ENCODE data around the gene CCL18. TPM values are rescaled to one million over a fixed set of nuclear protein-coding genes. Genes with fewer than 3 reads are reported as not detected.
"Not testable (repeated sequence)": the region's sequence is repeated elsewhere in the genome, so short reads cannot be mapped to it uniquely, and the experiment has no call there.

The CCL18 gene
- total RNA-seq, 8 experiments from 2014 or later, result 0.29 to 0.73 (median 0.59) TPM; not detected in 4

DNA sequence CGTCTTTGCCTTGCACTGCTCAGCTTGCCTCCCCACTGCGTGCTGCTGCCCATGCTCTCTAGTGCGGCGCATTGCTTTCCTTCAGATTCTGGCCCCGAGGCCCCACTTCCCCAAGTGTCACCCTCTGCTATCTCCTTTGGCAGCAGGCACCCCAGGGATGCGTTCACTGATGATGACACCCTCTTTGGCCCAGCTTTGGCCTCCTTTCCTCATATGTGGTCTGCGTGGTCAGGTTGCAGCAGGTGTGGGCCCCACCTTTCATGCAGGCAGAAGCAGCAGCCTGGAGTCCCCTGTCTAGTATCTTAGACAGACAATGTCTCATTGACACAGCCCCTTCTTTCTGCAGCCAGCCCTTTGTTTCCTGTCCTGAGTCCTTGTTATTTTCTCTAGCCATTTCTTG, 30.7 kb downstream of the CCL18 start:
- no peak overlapping the region for H3K4me3 ChIP-seq
- no peak for ATAC-seq (replicated peaks in 6 of 8)
- WGBS, 10 experiments, result 100% methylated on average over 1 to 2 of the region's 7 CpGs; no CpG with 5 or more reads in 8 of the 10 experiments
- H3K27ac ChIP-seq, result no peak overlapping the region
- H3K4me1 ChIP-seq (replicated peaks in 1 of 2), result no peaks in the 10 kb centered on the region
- in situ Hi-C loops (cut with MboI; ENCODE audit: low pct_unique_long_range_greater_than_20kb in 2 of 9, low sequenced_read_pairs in 9 of 9, unreplicated experiment in 9 of 9), result no loop called here

DNA sequence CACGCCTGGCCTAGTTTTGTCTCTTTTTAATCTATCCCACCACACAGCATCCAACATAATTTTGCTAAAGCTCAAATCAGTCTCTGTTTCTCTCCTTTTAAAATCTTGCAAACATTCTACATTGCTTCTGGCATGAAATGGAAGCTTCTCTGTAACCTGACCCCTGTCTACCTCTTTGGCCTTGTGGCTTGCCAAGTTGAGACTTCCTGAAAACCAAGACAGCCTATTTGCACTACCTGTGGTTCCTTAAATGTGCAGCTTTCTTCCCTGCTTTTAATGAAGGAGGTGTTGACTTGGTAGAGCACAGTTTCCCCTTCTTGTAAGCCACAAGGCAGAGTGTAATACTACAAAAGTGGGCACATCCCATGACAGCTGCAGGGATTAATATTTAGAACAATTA, 31.9 kb downstream of the CCL18 start:
- H3K4me3 ChIP-seq, result no peak overlapping the region
- no peak overlapping the region for H3K27ac ChIP-seq
- WGBS, 10 experiments, result 0 to 80% (median 46%) methylated on average over 1 of the region's 1 CpG; no CpG with 5 or more reads in 4 of the 10 experiments
- ATAC-seq (replicated peaks in 6 of 8), result no peak
- H3K4me1 ChIP-seq (replicated peaks in 1 of 2), result no peaks in the 10 kb centered on the region
- in situ Hi-C loops (cut with MboI; ENCODE audit: low pct_unique_long_range_greater_than_20kb in 2 of 9, low sequenced_read_pairs in 9 of 9, unreplicated experiment in 9 of 9), result no loop called here

DNA sequence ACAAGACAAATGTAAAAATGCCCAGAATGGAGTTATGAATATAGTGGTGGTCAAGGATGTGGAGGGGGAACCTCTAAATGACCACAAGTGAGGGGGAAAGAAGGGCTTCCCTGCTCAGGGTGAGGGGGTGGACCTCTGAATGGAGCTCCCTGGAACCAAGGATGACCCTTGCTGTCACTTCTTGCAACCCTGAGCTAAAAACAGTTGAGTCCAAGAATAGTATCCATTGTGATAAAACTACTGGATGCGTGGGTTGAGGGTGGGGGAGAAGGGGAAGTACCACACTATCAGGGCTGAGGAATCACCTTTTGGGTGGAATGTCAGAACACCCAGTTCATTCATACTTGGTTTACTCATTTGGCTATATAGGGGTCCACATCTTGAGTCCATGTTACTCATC, 34.9 kb downstream of the CCL18 start:
- H3K4me1 ChIP-seq (replicated peaks in 1 of 2); ATAC-seq (replicated peaks in 6 of 8); H3K27ac ChIP-seq; in situ Hi-C loops (cut with MboI; ENCODE audit: low pct_unique_long_range_greater_than_20kb in 2 of 9, low sequenced_read_pairs in 9 of 9, unreplicated experiment in 9 of 9); H3K4me3 ChIP-seq: not testable (repeated sequence)
- WGBS, 10 experiments, result no CpG with 5 or more reads among the region's 1 CpG

DNA sequence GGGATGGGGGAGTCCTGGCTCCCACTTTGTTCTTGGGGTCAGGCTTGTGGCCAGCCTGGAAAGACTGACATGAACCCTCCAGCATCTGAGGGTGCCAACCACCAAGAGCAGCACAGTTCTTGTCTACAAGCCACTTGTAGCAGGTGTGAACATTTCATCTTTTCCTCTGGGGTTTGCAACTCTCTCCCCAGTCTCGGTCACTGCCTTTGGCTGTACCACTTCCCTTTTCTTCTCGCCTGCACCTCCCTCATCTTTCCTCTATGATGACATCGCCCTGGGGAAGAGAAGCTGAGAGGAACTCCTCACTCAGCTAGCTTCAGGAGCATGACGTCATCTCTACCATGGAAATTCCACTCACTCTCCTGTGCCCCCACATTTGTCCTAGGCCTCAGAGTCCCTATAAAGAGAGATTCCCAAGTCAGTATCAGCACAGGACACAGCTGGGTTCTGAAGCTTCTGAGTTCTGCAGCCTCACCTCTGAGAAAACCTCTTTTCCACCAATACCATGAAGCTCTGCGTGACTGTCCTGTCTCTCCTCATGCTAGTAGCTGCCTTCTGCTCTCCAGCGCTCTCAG, 39.4 kb downstream of the CCL18 start, which contains the start of gene CCL4:
Gene CCL4 (plus strand): TSS at position 427 of the 575 bp plus-strand sequence. CDS start 79 bp downstream, at position 506.
- ATAC-seq (replicated peaks in 6 of 8), result peak in 5 of 8 experiments; percentile 29 to 87 (median 59)
- in situ Hi-C loops (cut with MboI; ENCODE audit: low pct_unique_long_range_greater_than_20kb in 2 of 9, low sequenced_read_pairs in 9 of 9, unreplicated experiment in 9 of 9); H3K27ac ChIP-seq; H3K4me3 ChIP-seq; H3K4me1 ChIP-seq (replicated peaks in 1 of 2): not testable (repeated sequence)
- 59 to 80% (median 73%) methylated on average over 1 to 5 of the region's 6 CpGs; no CpG with 5 or more reads in 7 of the 10 experiments for WGBS, 10 experiments

DNA sequence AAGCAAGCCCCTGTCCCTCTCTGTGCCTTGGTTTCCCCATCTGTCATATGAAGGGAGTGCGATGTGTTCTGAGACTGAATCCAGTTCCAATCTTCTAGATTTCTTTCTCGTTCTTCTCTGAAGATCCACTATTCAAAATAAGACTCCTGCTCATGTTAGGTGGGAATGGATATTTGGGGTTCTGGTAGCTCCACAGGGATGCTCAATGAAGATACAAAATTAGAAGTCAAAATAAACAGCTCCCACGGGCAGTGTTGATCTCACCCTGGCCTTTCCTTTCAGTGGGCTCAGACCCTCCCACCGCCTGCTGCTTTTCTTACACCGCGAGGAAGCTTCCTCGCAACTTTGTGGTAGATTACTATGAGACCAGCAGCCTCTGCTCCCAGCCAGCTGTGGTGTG, 40.2 kb downstream of the CCL18 start:
- ATAC-seq (replicated peaks in 6 of 8); H3K27ac ChIP-seq; H3K4me1 ChIP-seq (replicated peaks in 1 of 2); H3K4me3 ChIP-seq; in situ Hi-C loops (cut with MboI; ENCODE audit: low pct_unique_long_range_greater_than_20kb in 2 of 9, low sequenced_read_pairs in 9 of 9, unreplicated experiment in 9 of 9): not testable (repeated sequence)
- no CpG with 5 or more reads among the region's 7 CpGs for WGBS, 10 experiments

DNA sequence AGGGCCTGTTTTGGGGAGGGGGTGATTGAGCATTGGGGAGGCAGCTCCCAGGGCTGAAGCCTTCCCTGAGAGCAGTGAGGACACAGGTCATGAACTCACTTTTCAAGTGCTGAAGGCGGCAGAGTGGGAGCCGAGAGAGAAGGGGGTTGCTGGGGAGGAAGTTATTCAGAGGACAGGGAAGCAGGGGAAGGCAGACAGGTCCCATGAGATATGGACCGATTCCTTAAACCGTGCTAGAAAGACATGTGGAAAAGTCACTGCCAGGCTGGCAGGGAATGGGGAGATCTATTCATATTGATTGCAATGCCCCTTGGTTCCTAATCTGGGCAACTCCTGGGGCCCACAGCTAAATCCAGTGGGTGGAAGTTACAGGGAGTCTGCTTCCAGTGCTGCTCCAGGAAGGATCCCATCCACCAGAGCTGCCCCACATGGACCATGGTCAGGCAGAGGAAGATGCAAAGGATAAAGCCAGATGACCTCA, 40.7 kb downstream of the CCL18 start:
- Histone ChIP-seq H3K4me3 (no peak overlapping the region), H3K27ac (no peak overlapping the region), H3K4me1 (replicated peaks in 1 of 2) (no peaks in the 10 kb centered on the region)
- ATAC-seq (replicated peaks in 6 of 8), result no peak
- in situ Hi-C loops (cut with MboI; ENCODE audit: low pct_unique_long_range_greater_than_20kb in 2 of 9, low sequenced_read_pairs in 9 of 9, unreplicated experiment in 9 of 9), result no loop called here
- 0 to 90% (median 81%) methylated on average over 2 to 4 of the region's 4 CpGs; no CpG with 5 or more reads in 7 of the 10 experiments for WGBS, 10 experiments

DNA sequence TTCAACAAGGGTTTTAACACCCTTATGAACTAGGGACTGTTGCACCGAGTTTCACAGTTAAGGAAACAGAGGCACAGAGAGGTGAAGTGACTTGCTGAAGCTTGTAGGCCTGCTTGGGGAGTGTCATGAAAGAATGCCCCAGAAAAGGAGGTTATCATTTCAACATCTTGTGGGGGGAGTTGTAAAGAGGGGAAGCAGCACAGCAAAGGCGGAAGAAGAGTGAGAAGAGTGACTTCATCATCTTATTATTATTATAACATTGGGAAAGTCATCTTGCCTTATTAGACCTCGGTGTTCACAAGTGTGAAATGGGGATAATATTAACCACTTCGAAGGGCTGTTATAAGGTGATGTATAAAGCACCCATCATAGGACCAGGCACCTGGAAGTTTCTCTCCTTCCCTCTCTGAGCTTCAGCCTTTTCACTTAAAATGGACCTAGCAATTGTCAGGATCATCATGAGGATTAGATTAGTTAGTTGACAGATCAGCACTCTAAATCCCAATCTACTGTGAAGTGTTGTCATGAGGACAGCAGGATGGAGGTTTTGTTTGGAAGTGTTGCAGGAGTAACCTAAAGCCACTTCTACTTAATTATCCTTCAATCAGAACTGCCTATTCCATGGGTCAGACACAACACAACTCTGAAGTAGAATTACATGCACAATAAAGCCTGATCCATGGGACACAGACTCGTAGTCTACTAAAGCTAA, 41.9 kb downstream of the CCL18 start:
- no peak for ATAC-seq (replicated peaks in 6 of 8)
- Histone ChIP-seq H3K27ac (no peak overlapping the region), H3K4me3 (no peak overlapping the region), H3K4me1 (replicated peaks in 1 of 2) (peaks cover 0 to under 1% of the 10 kb centered on the region in 2 donors)
- 10 to 100% (median 71%) methylated on average over 1 to 4 of the region's 5 CpGs; no CpG with 5 or more reads in 1 of the 10 experiments for WGBS, 10 experiments
- in situ Hi-C loops (cut with MboI; ENCODE audit: low pct_unique_long_range_greater_than_20kb in 2 of 9, low sequenced_read_pairs in 9 of 9, unreplicated experiment in 9 of 9), result no loop called here

DNA sequence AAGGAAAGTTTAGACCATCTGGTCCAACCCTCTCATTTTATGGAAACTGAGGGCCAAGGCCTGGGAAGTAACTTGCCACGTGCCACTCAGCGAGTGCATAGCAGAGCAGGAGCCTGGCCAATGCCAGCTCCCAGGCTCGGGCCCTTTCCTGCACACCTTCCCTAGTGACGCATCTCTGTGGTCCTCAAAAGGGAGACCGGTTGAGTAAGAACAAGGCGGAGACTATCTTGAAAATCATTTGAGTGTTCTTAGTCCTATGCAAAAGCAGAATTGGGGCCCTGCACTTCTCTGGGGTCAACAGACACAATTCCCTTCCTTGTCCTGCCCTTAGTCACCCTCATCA, 42.4 kb downstream of the CCL18 start:
- in situ Hi-C loops (cut with MboI; ENCODE audit: low pct_unique_long_range_greater_than_20kb in 2 of 9, low sequenced_read_pairs in 9 of 9, unreplicated experiment in 9 of 9), result no loop called here
- H3K4me1 ChIP-seq (replicated peaks in 1 of 2), result peaks cover 0 to 6% of the 10 kb centered on the region in 2 donors
- H3K27ac ChIP-seq, result no peak overlapping the region
- 0 to 100% (median 83%) methylated on average over 1 to 6 of the region's 6 CpGs; no CpG with 5 or more reads in 5 of the 10 experiments for WGBS, 10 experiments
- ATAC-seq (replicated peaks in 6 of 8), result no peak
- no peak overlapping the region for H3K4me3 ChIP-seq

DNA sequence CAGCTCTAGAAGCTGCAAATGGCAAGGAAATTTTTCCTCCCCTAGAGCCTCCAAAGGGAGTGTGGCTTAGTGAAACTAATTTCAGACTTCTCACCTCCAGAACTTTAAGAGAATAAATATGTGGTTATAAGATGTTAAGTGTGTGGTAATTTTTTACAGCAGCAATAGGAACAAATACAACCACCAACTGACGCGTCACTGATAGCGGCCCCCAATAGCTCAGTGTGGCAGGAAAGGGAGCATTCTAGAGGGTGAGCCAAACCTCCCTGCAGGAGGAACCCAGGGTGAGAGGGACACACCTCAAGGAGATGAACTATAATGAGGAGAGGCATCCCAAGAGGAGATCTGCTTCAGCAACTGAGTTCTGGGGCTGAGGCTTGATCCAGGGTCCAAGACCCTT, 43.6 kb downstream of the CCL18 start:
- ATAC-seq (replicated peaks in 6 of 8), result no peak
- Histone ChIP-seq H3K4me3 (no peak overlapping the region), H3K4me1 (replicated peaks in 1 of 2) (peaks cover 0 to 7% of the 10 kb centered on the region in 2 donors), H3K27ac (no peak overlapping the region)
- in situ Hi-C loops (cut with MboI; ENCODE audit: low pct_unique_long_range_greater_than_20kb in 2 of 9, low sequenced_read_pairs in 9 of 9, unreplicated experiment in 9 of 9), result no loop called here
- WGBS, 10 experiments, result 100% methylated on average over 2 to 3 of the region's 3 CpGs; no CpG with 5 or more reads in 7 of the 10 experiments

DNA sequence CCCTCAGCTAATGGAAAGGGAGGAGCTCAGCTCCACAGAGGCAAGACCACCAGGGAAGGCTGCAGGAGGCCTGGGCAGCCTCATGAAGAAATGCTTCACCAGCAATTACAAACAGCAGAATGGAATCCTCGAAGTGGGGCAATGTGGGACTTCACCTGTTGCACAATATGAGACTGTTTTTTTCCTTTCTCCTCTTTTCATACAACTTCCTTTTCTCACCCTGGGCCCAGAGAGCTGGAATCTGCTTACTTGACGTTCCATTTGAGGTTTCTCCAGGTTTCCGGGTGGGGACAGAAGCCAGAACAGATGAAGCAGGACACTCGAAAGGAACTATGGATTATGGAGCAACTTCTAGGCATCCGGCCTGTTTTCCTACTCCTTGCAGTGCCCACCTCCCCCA, 44.2 kb downstream of the CCL18 start:
- 0 to 100% (median 60%) methylated on average over 1 to 5 of the region's 5 CpGs; no CpG with 5 or more reads in 3 of the 10 experiments for WGBS, 10 experiments
- ATAC-seq (replicated peaks in 6 of 8); H3K4me3 ChIP-seq; in situ Hi-C loops (cut with MboI; ENCODE audit: low pct_unique_long_range_greater_than_20kb in 2 of 9, low sequenced_read_pairs in 9 of 9, unreplicated experiment in 9 of 9); H3K4me1 ChIP-seq (replicated peaks in 1 of 2); H3K27ac ChIP-seq: not testable (repeated sequence)

DNA sequence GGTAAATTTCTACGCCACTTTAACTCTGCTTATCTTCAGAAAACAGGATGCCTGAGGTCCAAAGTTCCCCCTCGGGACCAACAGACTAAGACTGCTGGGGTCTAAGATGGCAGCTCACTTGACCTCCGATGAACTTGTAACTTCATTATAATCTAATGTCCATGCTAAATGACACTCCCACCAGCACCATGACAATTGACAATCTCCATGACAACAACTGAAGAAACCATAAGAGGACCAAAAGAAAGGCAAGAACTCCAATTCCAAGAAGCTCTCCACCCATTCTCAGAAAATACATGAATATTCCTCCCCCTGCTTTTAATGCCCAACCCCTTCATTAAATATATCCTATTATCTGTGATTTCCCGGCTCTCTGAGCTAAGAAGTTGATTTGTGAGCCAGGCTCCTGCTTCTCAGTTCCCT, 47.0 kb downstream of the CCL18 start:
- H3K4me1 ChIP-seq (replicated peaks in 1 of 2), result peaks cover 0 to 7% of the 10 kb centered on the region in 2 donors
- H3K27ac ChIP-seq, result no peak overlapping the region
- peak in 6 of 8 experiments; percentile 32 to 73 (median 56) for ATAC-seq (replicated peaks in 6 of 8)
- no peak overlapping the region for H3K4me3 ChIP-seq
- WGBS, 10 experiments, result 0 to 70% (median 49%) methylated on average over 2 to 4 of the region's 4 CpGs
- in situ Hi-C loops (cut with MboI; ENCODE audit: low pct_unique_long_range_greater_than_20kb in 2 of 9, low sequenced_read_pairs in 9 of 9, unreplicated experiment in 9 of 9), result no loop called here

DNA sequence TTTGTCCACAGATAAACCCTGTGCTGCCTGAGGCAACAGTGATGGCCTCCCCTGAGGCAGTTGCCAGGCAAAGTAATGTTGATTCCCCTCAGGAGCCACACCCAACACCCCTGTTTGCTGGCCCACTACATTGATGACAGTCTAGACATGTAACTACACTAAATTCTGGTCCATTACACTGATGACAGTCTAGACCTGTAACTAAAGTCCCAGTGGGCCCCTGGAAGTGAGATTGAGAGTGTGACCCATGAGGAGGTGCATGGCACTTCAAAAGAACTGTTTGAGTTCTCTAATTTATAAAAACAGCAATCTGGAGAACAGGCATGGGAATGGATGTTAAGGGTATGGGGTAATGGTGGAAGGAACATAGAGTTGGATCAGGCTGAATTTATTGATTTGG, 48.5 kb downstream of the CCL18 start:
- in situ Hi-C loops (cut with MboI; ENCODE audit: low pct_unique_long_range_greater_than_20kb in 2 of 9, low sequenced_read_pairs in 9 of 9, unreplicated experiment in 9 of 9), result no loop called here
- Histone ChIP-seq H3K27ac (no peak overlapping the region), H3K4me1 (replicated peaks in 1 of 2) (peaks cover 0 to 9% of the 10 kb centered on the region in 2 donors), H3K4me3 (no peak overlapping the region)
- no peak for ATAC-seq (replicated peaks in 6 of 8)

DNA sequence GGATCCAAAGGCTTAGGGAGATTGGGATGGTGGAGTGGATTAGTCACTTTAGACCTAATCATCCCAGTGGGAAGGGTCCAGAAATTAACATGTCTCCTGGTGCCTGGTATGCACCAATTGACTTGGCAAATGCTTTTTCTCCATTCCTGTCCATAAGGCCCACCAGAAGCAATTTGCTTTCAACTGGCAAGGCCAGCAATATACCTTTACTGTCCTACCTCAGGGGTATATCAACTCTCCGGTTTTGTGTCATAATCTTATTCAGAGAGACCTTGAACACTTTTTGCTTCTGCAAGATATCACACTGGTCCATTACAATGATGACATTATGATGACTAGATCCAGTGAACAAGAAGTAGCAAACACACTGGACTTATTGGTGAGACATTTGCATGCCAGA, 49.1 kb downstream of the CCL18 start:
- in situ Hi-C loops (cut with MboI; ENCODE audit: low pct_unique_long_range_greater_than_20kb in 2 of 9, low sequenced_read_pairs in 9 of 9, unreplicated experiment in 9 of 9); H3K27ac ChIP-seq; H3K4me3 ChIP-seq; ATAC-seq (replicated peaks in 6 of 8): not testable (repeated sequence)
- 20 to 100% (median 80%) methylated on average over 1 of the region's 1 CpG; no CpG with 5 or more reads in 3 of the 10 experiments for WGBS, 10 experiments
- H3K4me1 ChIP-seq (replicated peaks in 1 of 2), result peaks cover 0 to 15% of the 10 kb centered on the region in 2 donors

All from motor neuron (in vitro differentiated cells).